Measurements from ENCODE around the gene UBR2. TPM values are rescaled to one million over a fixed set of nuclear protein-coding genes. Genes with fewer than 3 reads are reported as not detected.

UBR2 gene
- total and polyA plus RNA-seq, 2 of the 4 experiments (the other 2 are of a cell fraction): 7.7 to 32.3 TPM

DNA sequence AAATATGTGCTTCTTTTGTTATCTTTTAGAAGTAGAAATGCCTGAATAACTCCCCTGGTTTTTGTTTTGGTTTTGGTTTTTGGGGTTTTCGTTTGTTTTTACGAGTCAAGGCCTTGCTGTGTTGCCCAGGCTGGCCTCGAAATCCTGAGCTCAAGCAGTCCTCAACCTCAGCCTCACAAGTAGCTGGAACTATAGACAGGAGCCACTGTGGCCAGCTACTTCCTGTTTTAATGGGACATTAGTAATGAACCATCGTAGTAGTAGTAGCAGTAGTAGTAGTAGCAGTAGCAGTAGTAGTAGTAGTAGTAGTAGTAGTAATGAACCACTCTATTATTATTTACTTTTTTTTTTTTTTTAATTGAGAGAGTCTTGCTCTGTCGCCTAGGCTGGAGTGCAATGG is 66.0 kb downstream of the UBR2 start:
- BruUV-seq (replicated peaks): no TSS peak
- H3K23ac ChIP-seq (ENCODE audit: low read depth, low read length): no peak overlapping the region
- DNase-seq: no peak
- H2BK5ac ChIP-seq (ENCODE audit: low read depth, low read length, poor library complexity, severe bottlenecking): no peak overlapping the region
- intact Hi-C loops (cut with micrococcal nuclease) (no loop called here), in situ Hi-C loops (cut with MboI; ENCODE audit: low sequenced_read_pairs) (no loop called here), dilution Hi-C loops (cut with HindIII; ENCODE audit: low sequenced_read_pairs, unreplicated experiment) (no loop called here)
- H3K9ac ChIP-seq (ENCODE audit: low read depth, low read length): no peak overlapping the region
- no peak for ATAC-seq (ENCODE audit: low read depth)
- H4K91ac ChIP-seq (ENCODE audit: insufficient read depth, low read depth, low read length): no peak overlapping the region
- no peak overlapping the region for H4K5ac ChIP-seq (ENCODE audit: low read depth, low read length)
- H2AFZ ChIP-seq (replicated peaks; ENCODE audit: low read length, poor library complexity): no peak overlapping the region
- no peak overlapping the region for H2BK120ac ChIP-seq (ENCODE audit: low read depth, low read length)
- no peak overlapping the region for H3K4me2 ChIP-seq (ENCODE audit: low read depth, low read length)
- no peaks in the 10 kb centered on the region for H3K9me3 ChIP-seq (ENCODE audit: control insufficient read depth, insufficient read depth, low read length)
- no peak overlapping the region for H2AK9ac ChIP-seq (replicated peaks; ENCODE audit: low read depth, low read length, poor library complexity)
- no peak overlapping the region for H2BK20ac ChIP-seq (ENCODE audit: low read depth, low read length)
- H3K79me1 ChIP-seq (ENCODE audit: low read depth in 1 of 2, low read length in 2 of 2): peaks cover 18 to 23% of the 10 kb centered on the region in 2 experiments
- ChIA-PET POLR2A (ENCODE audit: unreplicated experiment) (no interaction called here), CTCF (no interaction called here)
- no CpG with 5 or more reads among the region's 5 CpGs for WGBS, 2 experiments (ENCODE audit: extremely low coverage in 2 of 2, insufficient read length in 1 of 2)
- no peaks in the 10 kb centered on the region for H4K20me1 ChIP-seq (ENCODE audit: insufficient read depth, low read length)
- H4K8ac ChIP-seq (ENCODE audit: low read depth in 2 of 2, low read length in 2 of 2): no peak overlapping the region
- no peaks in the 10 kb centered on the region for H3K4me1 ChIP-seq (ENCODE audit: control insufficient read depth, insufficient read depth, low read length)
- H3K56ac ChIP-seq (ENCODE audit: extremely low read depth, insufficient read depth, low read length): no peak overlapping the region
- no peak overlapping the region for H2BK15ac ChIP-seq (ENCODE audit: low read depth, low read length)
- no peak overlapping the region for H3K18ac ChIP-seq (ENCODE audit: low read depth, low read length)
- no peak overlapping the region for H3K27ac ChIP-seq (ENCODE audit: insufficient read depth, low read length)
- H3K9me1 ChIP-seq (ENCODE audit: insufficient read depth, low read length): peaks cover 5% of the 10 kb centered on the region; the same call in 1 of the 2 replicates
- H3K14ac ChIP-seq (replicated peaks; ENCODE audit: low read depth, low read length): no peak overlapping the region
- H3K4me3 ChIP-seq (ENCODE audit: insufficient read depth, low read depth, low read length): no peak overlapping the region
- H2AK5ac ChIP-seq (ENCODE audit: low read depth, low read length): no peak overlapping the region
- H3K27me3 ChIP-seq (ENCODE audit: control insufficient read depth, insufficient read depth, low read length): no peaks in the 10 kb centered on the region
- H3K36me3 ChIP-seq (ENCODE audit: control insufficient read depth, insufficient read depth, low read length): peaks cover 16% of the 10 kb centered on the region
- no peak overlapping the region for H3K4ac ChIP-seq (ENCODE audit: low read depth, low read length)
- TF ChIP-seq, protein P1, sequence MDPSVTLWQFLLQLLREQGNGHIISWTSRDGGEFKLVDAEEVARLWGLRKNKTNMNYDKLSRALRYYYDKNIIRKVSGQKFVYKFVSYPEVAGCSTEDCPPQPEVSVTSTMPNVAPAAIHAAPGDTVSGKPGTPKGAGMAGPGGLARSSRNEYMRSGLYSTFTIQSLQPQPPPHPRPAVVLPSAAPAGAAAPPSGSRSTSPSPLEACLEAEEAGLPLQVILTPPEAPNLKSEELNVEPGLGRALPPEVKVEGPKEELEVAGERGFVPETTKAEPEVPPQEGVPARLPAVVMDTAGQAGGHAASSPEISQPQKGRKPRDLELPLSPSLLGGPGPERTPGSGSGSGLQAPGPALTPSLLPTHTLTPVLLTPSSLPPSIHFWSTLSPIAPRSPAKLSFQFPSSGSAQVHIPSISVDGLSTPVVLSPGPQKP (IDR thresholded peaks at IDR 0.05; ENCODE audit: borderline replicate concordance, low read depth, low read length): no peak
- TF ChIP-seq POLR2A (IDR thresholded peaks at IDR 0.05; ENCODE audit: low read depth, low read length): no peak
- no peak for TF ChIP-seq RAD21 (IDR thresholded peaks at IDR 0.05; ENCODE audit: low read length)
- no peak for TF ChIP-seq FOS (IDR thresholded peaks at IDR 0.05; ENCODE audit: low read depth, low read length)
- TF ChIP-seq RCOR1 (IDR thresholded peaks at IDR 0.05; ENCODE audit: insufficient replicate concordance, low read length): no peak
- TF ChIP-seq SMC3 (IDR thresholded peaks at IDR 0.05; ENCODE audit: low read depth, low read length): no peak
